Stimulated activated CD8-positive, alpha-beta memory T cell treated with anti-CD3 and anti-CD28 coated beads, Interleukin-4, amount 100 ng/mL, for 24 hours (primary cell): Measurements from ENCODE around the gene INTS7.
"Not testable (repeated sequence)": the region's sequence is repeated elsewhere in the genome, so short reads cannot be mapped to it uniquely, and the experiment has no call there.

Experiments used
- DNase-seq: peaks from one replicate; pipeline ENCODE4 v3.0.0-alpha.2; 2020; ENCODE audit warnings: low read depth

The INTS7 gene

GRCh38 chr1:211935448-211935970, 99.8 kb downstream of the INTS7 start:
- peak; percentile 47 for DNase-seq

GRCh38 chr1:211933946-211934714, 101.2 kb downstream of the INTS7 start:
- no peak for DNase-seq

GRCh38 chr1:211932933-211933254, 102.5 kb downstream of the INTS7 start:
- no peak for DNase-seq

GRCh38 chr1:211932231-211932932, 103.0 kb downstream of the INTS7 start:
- DNase-seq = no peak

- DNase-seq = no peak
These were observed 105.7 kb downstream of the INTS7 start for GRCh38 chr1:211929683-211930082.

- no peak for DNase-seq
These were observed 106.2 kb downstream of the INTS7 start for GRCh38 chr1:211928993-211929637.

- no peak for DNase-seq
These were observed 107.0 kb downstream of the INTS7 start for GRCh38 chr1:211928290-211928801.

GRCh38 chr1:211925016-211925415, 110.3 kb downstream of the INTS7 start:
- no peak for DNase-seq

GRCh38 chr1:211924256-211924655, 111.1 kb downstream of the INTS7 start:
- DNase-seq = no peak

- no peak for DNase-seq
These were observed 112.3 kb downstream of the INTS7 start for GRCh38 chr1:211923095-211923494.

- DNase-seq = no peak
These were observed 113.7 kb downstream of the INTS7 start for GRCh38 chr1:211921579-211922095.

GRCh38 chr1:211920602-211921226, 114.6 kb downstream of the INTS7 start:
- no peak for DNase-seq

GRCh38 chr1:211920141-211920572, 115.2 kb downstream of the INTS7 start:
- no peak for DNase-seq

GRCh38 chr1:211918843-211919414, 116.4 kb downstream of the INTS7 start:
- DNase-seq = no peak

- DNase-seq = not testable (repeated sequence)
These were observed 118.9 kb downstream of the INTS7 start for GRCh38 chr1:211916458-211916857.

- no peak for DNase-seq
These were observed 119.4 kb downstream of the INTS7 start for GRCh38 chr1:211915924-211916323.

- DNase-seq = no peak
These were observed 122.4 kb downstream of the INTS7 start for GRCh38 chr1:211912844-211913432.

- DNase-seq = no peak
These were observed 123.3 kb downstream of the INTS7 start for GRCh38 chr1:211912038-211912437.

- DNase-seq = no peak
These were observed 124.4 kb downstream of the INTS7 start for GRCh38 chr1:211910913-211911485.

- DNase-seq = no peak
These were observed 125.1 kb downstream of the INTS7 start for GRCh38 chr1:211910113-211910884.
